Measurements from ENCODE around the gene RCAN2. TPM values are rescaled to one million over a fixed set of nuclear protein-coding genes. Genes with fewer than 3 reads are reported as not detected.

RCAN2 gene
- total RNA-seq, 2 donors from 2014 or later, result 4.0 to 9.8 TPM

Other genes starting within 250 kb of the RCAN2 start
- 1 to 10 TPM; 2.9 to 3.0 TPM for gene CYP39A1, start 161.4 kb upstream of the RCAN2 start, total RNA-seq
- 1 to 10 TPM; 7.4 to 7.6 TPM for gene SLC25A27, start 161.5 kb upstream of the RCAN2 start, total RNA-seq
- under 1 TPM; 0.09 to 0.20 TPM for gene TDRD6, start 196.4 kb upstream of the RCAN2 start, total RNA-seq
- gene PLA2G7, start 243.9 kb upstream of the RCAN2 start, total RNA-seq, result 1 to 10 TPM in 1 of 2 donors, under 1 TPM in 1; 0.70 to 4.5 TPM

All from left colon (tissue), 2 donors.